IMR-90 (cell line): ENCODE data around the gene SLC30A7. TPM values are rescaled to one million over a fixed set of nuclear protein-coding genes. Genes with fewer than 3 reads are reported as not detected.
A peak's percentile ranks its signal among the peaks of the same experiment; 100 is the strongest.

ENCODE experiments used
- ATAC-seq: fragments of 200-7000 bp; cut with Tn5 transposase; 2 replicates; pipeline ENCODE4 v1.9.1; 2020; ENCODE audit warnings: low read depth, mild to moderate bottlenecking, moderate library complexity
- BruUV-seq: library from RNA; stranded (reverse); fragments of 400-500 nt; replicated peaks from 2 replicates; lab custom pipeline; 2021; lab: Mats Ljungman, UMichigan
- CTCF ChIA-PET: fragments of 300-600 bp; formaldehyde crosslinking; extraction: SDS; loops from one replicate; lab custom pipeline; 2021; ENCODE audit warnings: antibody characterized with exemption; lab: Yijun Ruan, JAX
- POLR2A ChIA-PET: fragments of 300-600 bp; sonication (Branson Sonifier 250); formaldehyde crosslinking; loops from one replicate; lab custom pipeline; 2022; ENCODE audit warnings: antibody characterized with exemption; ENCODE audit not compliant: unreplicated experiment; lab: Charles Lee
- DNase-seq: peaks from one replicate; pipeline ENCODE4 v3.0.0; 2013
- H2AFZ ChIP-seq: replicated peaks from 2 replicates; pipeline ENCODE3; 2013; ENCODE audit warnings: low read length, mild to moderate bottlenecking; ENCODE audit not compliant: poor library complexity
- H2AK5ac ChIP-seq: 2 replicates; pipeline ENCODE4 v1.6.1; 2013; ENCODE audit warnings: low read depth, low read length, inconsistent platforms
- H2AK9ac ChIP-seq: replicated peaks from 2 replicates; pipeline ENCODE3; 2013; ENCODE audit warnings: mild to moderate bottlenecking, low read depth, low read length, moderate library complexity; ENCODE audit not compliant: poor library complexity
- H2BK120ac ChIP-seq: 2 replicates; pipeline ENCODE4 v1.6.1; 2013; ENCODE audit warnings: low read depth, low read length, inconsistent platforms
- H2BK15ac ChIP-seq: 3 replicates; pipeline ENCODE4 v1.6.1; 2013; ENCODE audit warnings: low read depth, low read length, inconsistent platforms
- H2BK20ac ChIP-seq: 2 replicates; pipeline ENCODE4 v1.6.1; 2013; ENCODE audit warnings: low read depth, mild to moderate bottlenecking, inconsistent platforms, low read length, moderate library complexity
- H2BK5ac ChIP-seq: 2 replicates; pipeline ENCODE4 v1.6.1; 2013; ENCODE audit warnings: mild to moderate bottlenecking, low read depth, low read length, inconsistent platforms; ENCODE audit not compliant: poor library complexity, severe bottlenecking
- H3K14ac ChIP-seq: replicated peaks from 2 replicates; pipeline ENCODE4 v1.6.1; 2013; ENCODE audit warnings: low read depth, low read length, inconsistent platforms
- H3K18ac ChIP-seq: 2 replicates; pipeline ENCODE4 v1.6.1; 2013; ENCODE audit warnings: low read depth, low read length, control low read depth
- H3K23ac ChIP-seq: 2 replicates; pipeline ENCODE4 v1.6.1; 2013; ENCODE audit warnings: low read depth, low read length, inconsistent platforms
- H3K27ac ChIP-seq: 2 replicates; pipeline ENCODE4 v1.5.1; 2013; ENCODE audit warnings: mild to moderate bottlenecking, control low read depth, low read length; ENCODE audit not compliant: insufficient read depth
- H3K27me3 ChIP-seq: 2 replicates; pipeline ENCODE4 v1.6.1; 2013; ENCODE audit warnings: low read length; ENCODE audit not compliant: control insufficient read depth, insufficient read depth
- H3K36me3 ChIP-seq: 2 replicates; pipeline ENCODE4 v1.6.1; 2013; ENCODE audit warnings: low read length, mixed read lengths; ENCODE audit not compliant: control insufficient read depth, insufficient read depth
- H3K4ac ChIP-seq: 2 replicates; pipeline ENCODE4 v1.6.1; 2013; ENCODE audit warnings: low read depth, low read length, inconsistent platforms
- H3K4me1 ChIP-seq: 2 replicates; pipeline ENCODE4 v1.6.1; 2013; ENCODE audit warnings: low read length, mixed read lengths; ENCODE audit not compliant: control insufficient read depth, insufficient read depth
- H3K4me2 ChIP-seq: 2 replicates; pipeline ENCODE4 v1.6.1; 2013; ENCODE audit warnings: low read depth, mild to moderate bottlenecking, control low read depth, low read length, moderate library complexity
- H3K4me3 ChIP-seq: 2 replicates; pipeline ENCODE4 v1.5.1; 2013; ENCODE audit warnings: low read depth, mild to moderate bottlenecking, control low read depth, low read length, moderate library complexity; ENCODE audit not compliant: insufficient read depth
- H3K56ac ChIP-seq: 2 replicates; pipeline ENCODE4 v1.6.1; 2013; ENCODE audit warnings: low read length, inconsistent platforms; ENCODE audit not compliant: insufficient read depth; ENCODE audit errors: extremely low read depth
- H3K79me1 ChIP-seq, 2 experiments: 2 replicates each; pipeline ENCODE4 v1.6.1; 2013; ENCODE audit warnings: low read length in 2 of 2, inconsistent platforms in 1 of 2, low read depth in 1 of 2
- H3K9ac ChIP-seq: 2 replicates; pipeline ENCODE4 v1.6.1; 2013; ENCODE audit warnings: low read depth, low read length, control low read depth
- H3K9me1 ChIP-seq: 2 replicates; pipeline ENCODE4 v1.6.1; 2013; ENCODE audit warnings: low read length, inconsistent platforms; ENCODE audit not compliant: insufficient read depth
- H3K9me3 ChIP-seq: 2 replicates; pipeline ENCODE4 v1.6.1; 2013; ENCODE audit warnings: low read length; ENCODE audit not compliant: control insufficient read depth, insufficient read depth
- H4K20me1 ChIP-seq: 2 replicates; pipeline ENCODE4 v1.6.1; 2013; ENCODE audit warnings: low read length, inconsistent platforms; ENCODE audit not compliant: insufficient read depth
- H4K5ac ChIP-seq: 2 replicates; pipeline ENCODE4 v1.6.1; 2013; ENCODE audit warnings: mild to moderate bottlenecking, low read depth, low read length, control low read depth
- H4K8ac ChIP-seq, 2 experiments: 2 replicates each; pipeline ENCODE4 v1.6.1; 2013; ENCODE audit warnings: low read depth in 2 of 2, low read length in 2 of 2, control low read depth in 1 of 2, inconsistent platforms in 1 of 2
- H4K91ac ChIP-seq: 2 replicates; pipeline ENCODE4 v1.6.1; 2013; ENCODE audit warnings: low read depth, low read length, inconsistent platforms; ENCODE audit not compliant: insufficient read depth
- BHLHE40 ChIP-seq: fragments of 150-350 bp; IDR thresholded peaks from 2 replicates; pipeline ENCODE4 v1.6.1; 2016; ENCODE audit warnings: mild to moderate bottlenecking, low read depth, low read length
- CEBPB ChIP-seq: IDR thresholded peaks from 2 replicates; pipeline ENCODE4 v1.6.1; 2012; ENCODE audit warnings: low read depth, low read length, improper control_type of control experiment
- CHD1 ChIP-seq: IDR thresholded peaks from 2 replicates; pipeline ENCODE4 v1.6.1; 2012; ENCODE audit warnings: low read depth, low read length, improper control_type of control experiment
- CTCF ChIP-seq: conservative IDR thresholded peaks from 2 replicates; pipeline ENCODE4 v1.5.1; 2012; ENCODE audit warnings: mild to moderate bottlenecking, low read depth, low read length, improper control_type of control experiment
- ELK1 ChIP-seq: fragments of 150-350 bp; IDR thresholded peaks from 2 replicates; pipeline ENCODE4 v1.6.1; 2016; ENCODE audit warnings: low read depth, mild to moderate bottlenecking, low read length, moderate library complexity, borderline replicate concordance
- FOS ChIP-seq: fragments of 150-350 bp; IDR thresholded peaks from 2 replicates; pipeline ENCODE4 v1.6.1; 2016; ENCODE audit warnings: low read depth, low read length
- MAFK ChIP-seq: IDR thresholded peaks from 2 replicates; pipeline ENCODE4 v1.6.1; 2012; ENCODE audit warnings: low read depth, low read length, improper control_type of control experiment
- MAZ ChIP-seq: IDR thresholded peaks from 2 replicates; pipeline ENCODE4 v1.6.1; 2012; ENCODE audit warnings: low read depth, mild to moderate bottlenecking, low read length, improper control_type of control experiment, moderate library complexity, borderline replicate concordance
- MXI1 ChIP-seq: IDR thresholded peaks from 2 replicates; pipeline ENCODE4 v1.6.1; 2012; ENCODE audit warnings: low read depth, mild to moderate bottlenecking, low read length, moderate library complexity, borderline replicate concordance
- NFE2L2 ChIP-seq: fragments of 150-350 bp; IDR thresholded peaks from 2 replicates; pipeline ENCODE4 v1.6.1; 2016; ENCODE audit warnings: low read depth, mild to moderate bottlenecking, low read length
- POLR2A ChIP-seq: IDR thresholded peaks from 2 replicates; pipeline ENCODE4 v1.6.1; 2012; ENCODE audit warnings: mild to moderate bottlenecking, low read depth, low read length
- RAD21 ChIP-seq: IDR thresholded peaks from 2 replicates; pipeline ENCODE4 v1.6.1; 2012; ENCODE audit warnings: low read length, improper control_type of control experiment
- RCOR1 ChIP-seq: IDR thresholded peaks from 2 replicates; pipeline ENCODE4 v1.6.1; 2012; ENCODE audit warnings: mild to moderate bottlenecking, low read length, improper control_type of control experiment; ENCODE audit not compliant: insufficient replicate concordance
- RFX5 ChIP-seq: IDR thresholded peaks from 2 replicates; pipeline ENCODE4 v1.8.0; 2012; ENCODE audit warnings: low read depth, mild to moderate bottlenecking, low read length, moderate library complexity
- SMC3 ChIP-seq: fragments of 150-350 bp; IDR thresholded peaks from 2 replicates; pipeline ENCODE4 v1.6.1; 2016; ENCODE audit warnings: low read depth, mild to moderate bottlenecking, antibody characterized with exemption, low read length, moderate library complexity
- USF2 ChIP-seq: fragments of 150-350 bp; IDR thresholded peaks from 2 replicates; pipeline ENCODE4 v1.6.1; 2017; ENCODE audit warnings: mild to moderate bottlenecking, antibody characterized with exemption, low read length, low read depth
- WGBS, 2 experiments: methylation state at CpG; one replicate each; pipeline versions ENCODE4 v1.1.5 to v1.1.7; 2013; ENCODE audit warnings: missing lambda C conversion rate in 2 of 2; ENCODE audit not compliant: insufficient read length in 1 of 2; ENCODE audit errors: extremely low coverage in 2 of 2; 5-methylcytosine and 5-hydroxymethylcytosine counted together
- dilution Hi-C: fragments of 300-500 bp; cut with HindIII; formaldehyde crosslinking; loops from one replicate; pipeline ENCODE4 v1.14.3; 2018; ENCODE audit warnings: low sequenced_read_pairs; ENCODE audit not compliant: unreplicated experiment
- in situ Hi-C: fragments of 300-500 bp; cut with MboI; formaldehyde crosslinking; loops from 3 replicates; pipeline ENCODE4 v1.14.3; 2019; ENCODE audit warnings: low sequenced_read_pairs, inconsistent platforms, mixed read lengths
- intact Hi-C: fragments of 100-400 bp; cut with micrococcal nuclease; formaldehyde crosslinking; loops from 2 replicates; pipeline ENCODE4 v1.10.0; 2022
- polyA plus RNA-seq, 3 experiments: library from polyadenylated mRNA; depleted of rRNA; stranded (reverse); fragments of >200 nt; gene quantifications; 2 replicates each; pipeline ENCODE4 v1.2.3, GENCODE V29; 2012; ENCODE audit warnings: low replicate concordance in 1 of 3
- total RNA-seq: library from RNA; depleted of rRNA; stranded (reverse); fragments of >200 nt; gene quantifications from 2 replicates; pipeline ENCODE4 v1.2.3, GENCODE V29; 2012

Gene SLC30A7
- total and polyA plus RNA-seq, 2 of the 4 experiments (the other 2 are of a cell fraction), result 8.4 to 60.2 TPM

- dilution Hi-C loops (no loop called here), intact Hi-C loops (no loop called here), in situ Hi-C loops (loop anchor here (5.0 kb wide), 2 partner anchors 317 to 362 kb away; no protein-coding TSS in a partner anchor)
- Histone ChIP-seq H3K18ac (no peak overlapping the region), H2BK120ac (no peak overlapping the region), H3K9ac (no peak overlapping the region), H4K8ac (no peak overlapping the region), H4K5ac (no peak overlapping the region), H3K9me1 (no peaks in the 10 kb centered on the region), H4K91ac (no peak overlapping the region), H2BK20ac (no peak overlapping the region), H2AFZ (no peak overlapping the region), H3K36me3 (peaks cover 9% of the 10 kb centered on the region; the same call in 1 of the 2 replicates), H3K23ac (no peak overlapping the region), H3K79me1 (peaks cover 7 to 18% of the 10 kb centered on the region in 2 experiments; a peak in 3 of 4 replicates), H4K20me1 (no peaks in the 10 kb centered on the region), H3K27me3 (no peaks in the 10 kb centered on the region), H3K56ac (no peak overlapping the region), H2AK5ac (no peak overlapping the region), H3K27ac (no peak overlapping the region), H3K4me1 (no peaks in the 10 kb centered on the region), H2AK9ac (no peak overlapping the region), H3K9me3 (no peaks in the 10 kb centered on the region), H3K14ac (no peak overlapping the region), H3K4me2 (no peak overlapping the region), H3K4me3 (no peak overlapping the region), H3K4ac (no peak overlapping the region), H2BK5ac (no peak overlapping the region), H2BK15ac (no peak overlapping the region)
- ChIA-PET POLR2A (no interaction called here), CTCF (no interaction called here)
- ATAC-seq, result no peak
- no peak for DNase-seq
- BruUV-seq, result TSS peak; percentile 2
- TF ChIP-seq RAD21 (no peak), SMC3 (no peak), MAFK (no peak), CHD1 (no peak), MAZ (no peak), USF2 (no peak), CEBPB (no peak), ELK1 (no peak), RFX5 (no peak), MXI1 (no peak), RCOR1 (no peak), NFE2L2 (no peak), BHLHE40 (no peak), POLR2A (no peak), FOS (no peak), CTCF (no peak)
- 100% methylated on average over 1 of the region's 2 CpGs; no CpG with 5 or more reads in 1 of the 2 experiments for WGBS, 2 experiments
Measured at GRCh38 chr1:100924991-100925390, 29.1 kb downstream of the SLC30A7 start.
